ENCODE measurements around the gene GSTM2.

The GSTM2 gene

DNA sequence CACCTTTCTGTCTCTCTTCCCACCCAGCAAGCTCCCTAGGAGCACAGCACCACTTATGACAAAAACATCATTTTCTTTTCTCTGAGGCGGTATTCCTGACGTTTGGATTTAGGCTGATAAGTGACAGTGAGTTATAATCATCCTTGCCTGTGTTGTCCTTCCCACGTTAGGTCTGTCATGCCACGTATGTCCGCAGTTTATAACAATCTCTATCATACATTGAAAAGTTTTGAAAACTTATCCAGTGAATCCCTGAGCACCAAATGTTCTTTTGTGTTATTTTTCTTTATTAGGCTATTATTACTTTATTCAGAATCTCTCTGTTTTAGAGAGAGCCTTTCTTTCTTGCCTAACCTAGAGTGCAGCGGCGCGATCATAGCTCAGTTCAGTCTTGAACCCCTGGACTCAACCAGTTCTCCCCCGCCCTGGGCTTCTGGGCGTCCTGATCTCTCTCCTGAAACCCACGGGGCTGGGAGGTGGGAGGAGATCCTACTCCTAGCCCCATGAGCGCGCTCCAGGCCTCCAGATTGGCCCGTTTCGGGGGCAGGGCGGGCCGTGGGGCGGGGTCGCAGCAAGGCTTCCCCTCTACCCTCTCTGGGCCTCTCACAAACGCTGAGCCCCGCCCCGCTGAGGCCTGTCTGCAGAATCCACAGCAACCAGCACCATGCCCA is at the start of gene GSTM2:
Gene GSTM2 (plus strand): TSS at position 606 of the 671 bp plus-strand sequence. CDS start 59 bp downstream, at position 665.
- DNase-seq (ENCODE audit: low spot score): peak; percentile 74

- no peak for DNase-seq (ENCODE audit: low spot score)
Observed at GRCh38 chr1:109618661-109619575, 48.9 kb upstream of the GSTM2 start.

DNA sequence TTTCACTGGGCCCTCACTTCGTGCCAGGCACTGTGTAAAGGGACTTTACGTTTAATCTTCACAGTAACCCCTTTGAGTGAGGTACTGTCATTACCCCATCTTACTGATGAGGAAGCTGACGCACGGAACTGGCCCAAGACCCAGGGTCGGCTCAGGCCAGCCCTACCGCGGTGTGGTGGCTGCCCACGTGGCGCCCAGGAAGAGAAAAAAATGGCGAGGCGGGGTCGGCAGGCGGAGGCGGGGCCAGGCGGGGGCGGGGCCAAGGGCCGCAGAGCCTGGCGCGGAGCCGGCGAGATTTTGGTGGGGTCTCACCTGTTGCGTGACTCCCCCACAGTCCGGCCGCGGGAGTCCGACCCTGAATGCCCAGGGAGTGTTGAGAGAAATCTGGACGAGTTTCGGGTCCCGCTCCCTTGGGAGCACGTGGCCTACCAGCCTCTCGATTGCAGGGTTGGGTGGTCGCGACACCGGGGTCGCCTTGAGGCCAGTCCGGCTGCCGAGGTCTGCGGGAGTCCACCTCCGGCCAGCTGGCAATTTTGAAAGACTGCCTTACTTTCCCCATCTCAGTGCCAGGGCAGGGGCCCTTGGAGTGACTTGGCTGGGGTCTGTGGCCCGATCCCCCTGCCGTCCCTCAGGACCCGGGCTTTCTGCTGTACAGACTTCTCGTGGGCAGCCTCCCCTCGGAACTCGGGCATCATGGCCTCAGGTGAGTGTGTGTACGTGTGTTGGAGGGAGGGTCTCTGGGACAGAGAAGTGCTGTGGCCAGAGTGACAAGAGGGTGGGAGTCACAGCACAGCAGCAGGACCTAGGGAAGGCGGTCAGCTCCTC is 48.1 kb upstream of the GSTM2 start, which contains the start of the genes AMPD2 and GNAT2:
Gene AMPD2 (plus strand): TSS at position 262 of the 825 bp plus-strand sequence. CDS start 1,339 bp downstream, outside the sequence.
Gene GNAT2 (minus strand): TSS at position 41 of the 825 bp plus-strand sequence. CDS start 6,746 bp downstream, outside the sequence.
- DNase-seq (ENCODE audit: low spot score): peak; percentile 49

GRCh38 chr1:109620401-109620791 is 47.5 kb upstream of the GSTM2 start:
- DNase-seq (ENCODE audit: low spot score): peak; percentile 41

GRCh38 chr1:109620841-109621286 is 47.0 kb upstream of the GSTM2 start:
- peak; percentile 85 for DNase-seq (ENCODE audit: low spot score)

DNA sequence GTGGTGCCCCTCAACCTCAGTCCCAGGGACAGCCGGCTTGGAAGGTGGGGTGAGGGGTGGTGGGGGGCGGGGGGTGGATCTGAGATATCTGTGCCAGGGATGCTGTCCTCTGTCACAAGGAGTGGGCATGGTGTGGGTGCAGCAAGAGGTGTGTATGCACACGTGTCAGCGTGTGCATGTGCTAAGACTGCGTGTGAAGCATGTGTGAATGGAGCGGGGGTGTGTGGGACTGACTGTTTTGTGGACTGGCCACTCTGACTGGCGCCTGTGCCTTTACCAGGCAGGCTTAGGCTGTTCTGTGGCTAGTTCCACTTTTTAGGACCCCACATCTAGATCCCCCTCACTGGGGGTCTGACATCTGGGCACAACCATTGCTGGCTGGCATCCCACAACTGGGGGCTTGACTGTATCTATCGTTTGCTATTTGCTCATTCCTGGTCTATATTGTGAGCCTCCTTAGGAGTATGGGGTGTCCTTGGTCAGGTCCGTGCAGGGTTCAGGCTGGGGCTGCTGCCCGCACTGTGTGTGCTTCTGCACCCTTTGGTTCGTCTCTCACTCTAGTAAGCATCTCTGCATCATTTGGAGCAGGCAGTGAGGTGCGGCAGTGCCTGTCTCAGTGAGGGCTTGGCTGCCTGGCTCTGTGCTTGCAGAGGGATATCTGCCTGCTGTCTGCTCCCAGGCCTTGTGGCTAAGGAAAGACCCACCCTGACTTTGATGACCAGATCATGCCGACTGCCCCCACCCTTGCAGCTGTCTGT is 46.3 kb upstream of the GSTM2 start:
- no peak for DNase-seq (ENCODE audit: low spot score)

- DNase-seq (ENCODE audit: low spot score): no peak
Observed at GRCh38 chr1:109622137-109622892, 45.5 kb upstream of the GSTM2 start.

GRCh38 chr1:109622895-109623294 is 45.0 kb upstream of the GSTM2 start:
- DNase-seq (ENCODE audit: low spot score): no peak

GRCh38 chr1:109623601-109624161 is 44.2 kb upstream of the GSTM2 start:
- DNase-seq (ENCODE audit: low spot score): peak; percentile 52

GRCh38 chr1:109624201-109625010 is 43.5 kb upstream of the GSTM2 start:
- no peak for DNase-seq (ENCODE audit: low spot score)

GRCh38 chr1:109625176-109625575 is 42.7 kb upstream of the GSTM2 start:
- DNase-seq (ENCODE audit: low spot score): no peak

DNA sequence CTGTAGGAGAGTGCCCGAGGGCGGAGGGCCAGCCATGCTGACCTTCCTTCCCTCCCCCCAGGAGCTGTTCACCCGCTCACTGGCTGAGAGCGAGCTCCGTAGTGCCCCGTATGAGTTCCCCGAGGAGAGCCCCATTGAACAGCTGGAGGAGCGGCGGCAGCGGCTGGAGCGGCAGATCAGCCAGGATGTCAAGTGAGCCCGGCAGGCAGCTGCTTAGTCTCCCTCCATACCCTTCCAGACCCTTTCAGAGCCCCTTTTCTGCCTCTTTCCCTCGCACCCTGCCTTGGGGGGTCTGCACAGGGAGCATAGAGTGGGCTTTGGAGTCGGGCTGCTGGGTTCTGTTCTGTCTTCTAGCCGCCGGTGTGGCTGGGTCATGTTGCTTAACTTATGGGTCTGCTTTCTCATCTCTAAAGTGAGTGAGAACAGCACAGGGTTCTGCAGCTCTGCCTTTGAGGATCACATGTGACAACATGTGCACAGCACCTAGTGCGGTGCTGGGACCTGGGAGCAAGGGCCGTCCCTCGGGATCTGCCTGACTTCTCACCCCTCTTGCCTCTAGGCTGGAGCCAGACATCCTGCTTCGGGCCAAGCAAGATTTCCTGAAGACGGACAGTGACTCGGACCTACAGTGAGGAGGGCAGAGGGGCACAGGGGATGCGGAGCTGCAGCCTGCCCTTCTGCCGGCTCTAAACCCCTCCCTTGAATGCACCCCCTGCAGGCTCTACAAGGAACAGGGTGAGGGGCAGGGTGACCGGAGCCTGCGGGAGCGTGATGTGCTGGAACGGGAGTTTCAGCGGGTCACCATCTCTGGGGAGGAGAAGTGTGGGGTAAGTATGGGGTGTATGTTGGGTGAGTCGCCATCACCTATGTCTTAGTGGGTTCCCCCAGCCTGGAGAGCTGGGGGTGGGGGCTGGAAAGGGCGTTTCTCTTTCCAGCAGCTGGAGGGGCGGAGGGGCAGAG is 42.0 kb upstream of the GSTM2 start:
- DNase-seq (ENCODE audit: low spot score): no peak

- DNase-seq (ENCODE audit: low spot score): no peak
Observed at GRCh38 chr1:109626682-109627408, 41.0 kb upstream of the GSTM2 start.

GRCh38 chr1:109627692-109628399 is 40.0 kb upstream of the GSTM2 start:
- DNase-seq (ENCODE audit: low spot score): no peak

DNA sequence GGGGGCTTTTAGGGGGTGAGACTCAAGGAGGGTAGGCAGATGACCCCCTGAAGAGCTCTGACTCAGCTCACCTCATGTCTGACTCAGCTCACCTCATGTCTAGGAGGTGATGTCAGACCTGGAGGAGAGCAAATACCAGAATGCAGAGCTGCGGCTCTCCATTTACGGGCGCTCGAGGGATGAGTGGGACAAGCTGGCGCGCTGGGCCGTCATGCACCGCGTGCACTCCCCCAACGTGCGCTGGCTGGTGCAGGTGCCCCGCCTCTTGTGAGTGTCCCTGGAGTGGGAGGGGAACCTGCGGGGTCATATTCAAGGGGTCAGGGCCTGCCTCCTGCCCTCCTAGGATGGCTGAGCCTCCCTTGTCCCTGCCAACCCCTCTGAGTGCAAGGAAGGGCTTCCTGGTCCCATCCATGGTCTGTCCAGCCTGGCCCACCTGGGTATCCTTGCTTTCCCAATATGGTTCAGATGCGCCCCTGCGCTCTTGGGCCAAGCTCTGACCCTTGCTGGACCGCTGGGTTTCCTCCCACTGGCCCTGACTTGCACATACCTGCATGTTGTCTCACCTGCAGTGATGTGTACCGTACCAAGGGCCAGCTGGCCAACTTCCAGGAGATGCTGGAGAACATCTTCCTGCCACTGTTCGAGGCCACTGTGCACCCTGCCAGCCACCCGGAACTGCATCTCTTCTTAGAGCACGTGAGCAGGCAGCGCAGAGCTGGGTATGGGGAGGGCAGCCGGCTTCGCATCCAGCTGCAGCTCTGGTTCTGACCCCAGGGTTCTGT is 39.1 kb upstream of the GSTM2 start:
- DNase-seq (ENCODE audit: low spot score): no peak

Data from globus pallidus (tissue), 1 donor.